Liver (tissue), 9 donors: Measurements from ENCODE around the gene DHCR7. TPM values are rescaled to one million over a fixed set of nuclear protein-coding genes. Genes with fewer than 3 reads are reported as not detected.
A peak's percentile ranks its signal among the peaks of the same experiment; 100 is the strongest.

ENCODE experiments used
- DNase-seq: peaks from one replicate; pipeline ENCODE4 v3.0.0-alpha.2; 2017; ENCODE audit warnings: low spot score
- H3K27ac ChIP-seq, 2 donors: one replicate each; pipeline ENCODE4 v1.7.0; 2013; ENCODE audit warnings: inconsistent platforms in 2 of 2, low read length in 2 of 2, control low read depth in 1 of 2, low read depth in 1 of 2, mild to moderate bottlenecking in 1 of 2
- H3K27me3 ChIP-seq, 4 donors: one replicate each; pipeline versions ENCODE4 v1.6.1 to v1.7.0; 2013; ENCODE audit warnings: low read length in 3 of 4, inconsistent platforms in 1 of 4, mild to moderate bottlenecking in 1 of 4, moderate library complexity in 1 of 4; ENCODE audit not compliant: control insufficient read depth in 4 of 4, insufficient read depth in 4 of 4
- H3K36me3 ChIP-seq, 4 donors: one replicate each; pipeline versions ENCODE4 v1.6.1 to v1.7.0; 2013; ENCODE audit warnings: low read length in 3 of 4, mild to moderate bottlenecking in 3 of 4, low read depth in 1 of 4, moderate library complexity in 1 of 4; ENCODE audit not compliant: control insufficient read depth in 4 of 4, insufficient read depth in 3 of 4
- H3K4me1 ChIP-seq, 4 donors: one replicate each; pipeline versions ENCODE4 v1.6.1 to v1.7.0; 2013; ENCODE audit warnings: low read length in 3 of 4, mild to moderate bottlenecking in 3 of 4, moderate library complexity in 1 of 4; ENCODE audit not compliant: control insufficient read depth in 4 of 4, insufficient read depth in 4 of 4
- H3K4me3 ChIP-seq, 3 donors: one replicate each; pipeline versions ENCODE4 v1.6.1 to v1.7.0; 2013; ENCODE audit warnings: low read length in 3 of 3, control low read depth in 1 of 3, low read depth in 1 of 3, mild to moderate bottlenecking in 1 of 3
- H3K9ac ChIP-seq, 2 donors: one replicate each; pipeline ENCODE4 v1.7.0; 2013; ENCODE audit warnings: low read length in 2 of 2, mild to moderate bottlenecking in 2 of 2, moderate library complexity in 2 of 2, control low read depth in 1 of 2, low read depth in 1 of 2
- H3K9me3 ChIP-seq, 4 donors: one replicate each; pipeline versions ENCODE4 v1.6.1 to v1.7.0; 2013; ENCODE audit warnings: low read length in 3 of 4; ENCODE audit not compliant: control insufficient read depth in 4 of 4
- EGR1 ChIP-seq, 2 donors: IDR thresholded peaks; 2 replicates each; pipeline ENCODE4 v1.6.1; 2016 to 2018; ENCODE audit warnings: antibody characterized with exemption in 2 of 2, low read depth in 2 of 2
- FOXA1 ChIP-seq: IDR thresholded peaks from 2 replicates; pipeline ENCODE4 v1.6.1; 2016; ENCODE audit warnings: antibody characterized with exemption
- FOXA2 ChIP-seq: IDR thresholded peaks from 2 replicates; pipeline ENCODE4 v1.6.1; 2016; ENCODE audit warnings: antibody characterized with exemption
- GABPA ChIP-seq, 2 donors: IDR thresholded peaks in 1 of 2; conservative IDR thresholded peaks in 1 of 2; 2 replicates each; pipeline ENCODE4 v1.6.1; 2016; ENCODE audit warnings: antibody characterized with exemption in 2 of 2, mild to moderate bottlenecking in 1 of 2, moderate library complexity in 1 of 2
- HNF4A ChIP-seq, 2 donors: conservative IDR thresholded peaks; 2 replicates each; pipeline ENCODE4 v1.6.1; 2016; ENCODE audit warnings: antibody characterized with exemption in 2 of 2, mild to moderate bottlenecking in 2 of 2
- HNF4G ChIP-seq: IDR thresholded peaks from 2 replicates; pipeline ENCODE4 v1.6.1; 2016; ENCODE audit warnings: antibody characterized with exemption
- JUND ChIP-seq, 2 donors: IDR thresholded peaks; 2 replicates each; pipeline ENCODE4 v1.6.1; 2016; ENCODE audit warnings: antibody characterized with exemption in 2 of 2
- NR2F2 ChIP-seq: IDR thresholded peaks from 2 replicates; pipeline ENCODE4 v1.6.1; 2016; ENCODE audit warnings: antibody characterized with exemption
- RAD21 ChIP-seq, 2 donors: IDR thresholded peaks; 2 replicates each; pipeline ENCODE4 v1.6.1; 2016; ENCODE audit warnings: antibody characterized with exemption in 2 of 2, mild to moderate bottlenecking in 2 of 2
- RXRA ChIP-seq, 2 donors: IDR thresholded peaks; 2 replicates each; pipeline ENCODE4 v1.6.1; 2017 to 2018; ENCODE audit warnings: antibody characterized with exemption in 2 of 2, mild to moderate bottlenecking in 1 of 2
- SP1 ChIP-seq: IDR thresholded peaks from 2 replicates; pipeline ENCODE4 v1.6.1; 2018; ENCODE audit warnings: antibody characterized with exemption, mild to moderate bottlenecking
- TAF1 ChIP-seq: conservative IDR thresholded peaks from 2 replicates; pipeline ENCODE4 v1.6.1; 2016; ENCODE audit warnings: antibody characterized with exemption, mild to moderate bottlenecking
- YY1 ChIP-seq: IDR thresholded peaks from 2 replicates; pipeline ENCODE4 v1.6.1; 2016; ENCODE audit warnings: antibody characterized with exemption, mild to moderate bottlenecking
- WGBS: extraction: QIAGEN DNeasy Blood & Tissue Kit; methylation state at CpG from one replicate; pipeline ENCODE4 v1.1.7; 2013; 5-methylcytosine and 5-hydroxymethylcytosine counted together
- polyA plus RNA-seq, 2 donors: library from polyadenylated mRNA; stranded (reverse) in 1 of 2; unstranded in 1 of 2; fragments of 200-250 nt in 1 of 2; fragments of >200 nt in 1 of 2; fragmentation: Nextera tagmentation in 1 of 2; extraction: Ambion mirVana in 1 of 2; gene quantifications; one replicate each; pipeline versions ENCODE4 v1.2.1 to v1.2.3, GENCODE V29; 2013 to 2015
- total RNA-seq, 2 donors: library from RNA; depleted of rRNA; stranded (reverse); fragments of >200 nt; gene quantifications; one replicate each; pipeline ENCODE4 v1.2.3, GENCODE V29; 2014
- TF ChIP-seq, protein P1 (sequence below): IDR thresholded peaks from 2 replicates; pipeline ENCODE4 v1.6.1; 2016; ENCODE audit warnings: antibody characterized with exemption
- TF ChIP-seq, protein P2 (sequence below): IDR thresholded peaks from 2 replicates; pipeline ENCODE4 v1.6.1; 2016; ENCODE audit warnings: antibody characterized with exemption
- TF ChIP-seq, protein P3 (sequence below): IDR thresholded peaks from 2 replicates; pipeline ENCODE4 v1.6.1; 2016; ENCODE audit warnings: antibody characterized with exemption
- TF ChIP-seq, protein P4 (sequence below): IDR thresholded peaks from 2 replicates; pipeline ENCODE4 v1.6.1; 2016; ENCODE audit warnings: antibody characterized with exemption, mild to moderate bottlenecking
- donor health status: healthy.
- donor health status: healthy.
- donor health status: healthy.
- donor health status: healthy.
- donor health status: healthy.

The DHCR7 gene
- total and polyA plus RNA-seq, 4 donors = 56.9 to 224 (median 172) TPM

DNA sequence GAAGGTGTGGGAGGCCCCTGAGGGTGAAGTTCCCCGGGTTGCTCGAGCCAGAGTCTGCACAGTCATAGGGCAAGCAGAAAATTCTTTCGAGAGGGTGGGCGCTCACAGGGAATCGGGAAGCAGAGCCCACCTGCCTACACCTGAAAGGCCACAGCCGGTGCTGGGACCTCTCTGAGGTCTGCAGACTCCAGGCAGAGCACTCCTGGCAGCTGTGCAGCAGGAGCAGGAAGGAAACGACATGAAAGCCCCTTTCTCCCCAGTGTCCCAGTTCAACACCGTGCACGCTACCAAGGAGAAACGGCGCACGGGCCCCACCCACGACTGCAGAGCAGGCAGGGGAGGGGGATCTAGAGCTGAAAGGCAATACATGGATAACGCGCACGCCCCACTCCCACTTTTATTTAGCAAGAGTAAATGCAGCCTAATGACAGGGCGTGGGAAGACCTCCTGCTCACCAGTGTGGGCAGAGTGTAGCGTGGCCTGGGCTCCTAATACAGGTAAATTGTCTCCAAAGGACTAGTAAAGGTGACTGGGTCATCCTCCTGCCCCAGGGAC lies 13.5 kb downstream of the DHCR7 start:
- Histone ChIP-seq H3K9me3 (no peaks in the 10 kb centered on the region), H3K27me3 (no peaks in the 10 kb centered on the region), H3K4me1 (peaks cover 2 to 48% (median 42%) of the 10 kb centered on the region in 4 donors), H3K36me3 (peaks cover 20 to 38% (median 29%) of the 10 kb centered on the region in 4 donors), H3K4me3 (no peak overlapping the region), H3K9ac (no peak overlapping the region), H3K27ac (peak overlapping the region in 1 of 2 donors; percentile 63)
- DNase-seq = no peak
- 88% methylated on average over 18 of the region's 18 CpGs for WGBS
- TF ChIP-seq EGR1 (IDR thresholded peaks at IDR 0.05; ENCODE audit: low read depth in 2 of 2) = no peak
- TF ChIP-seq YY1 = no peak
- TF ChIP-seq FOXA1 = no peak
- no peak for TF ChIP-seq HNF4G
- TF ChIP-seq, protein P1, sequence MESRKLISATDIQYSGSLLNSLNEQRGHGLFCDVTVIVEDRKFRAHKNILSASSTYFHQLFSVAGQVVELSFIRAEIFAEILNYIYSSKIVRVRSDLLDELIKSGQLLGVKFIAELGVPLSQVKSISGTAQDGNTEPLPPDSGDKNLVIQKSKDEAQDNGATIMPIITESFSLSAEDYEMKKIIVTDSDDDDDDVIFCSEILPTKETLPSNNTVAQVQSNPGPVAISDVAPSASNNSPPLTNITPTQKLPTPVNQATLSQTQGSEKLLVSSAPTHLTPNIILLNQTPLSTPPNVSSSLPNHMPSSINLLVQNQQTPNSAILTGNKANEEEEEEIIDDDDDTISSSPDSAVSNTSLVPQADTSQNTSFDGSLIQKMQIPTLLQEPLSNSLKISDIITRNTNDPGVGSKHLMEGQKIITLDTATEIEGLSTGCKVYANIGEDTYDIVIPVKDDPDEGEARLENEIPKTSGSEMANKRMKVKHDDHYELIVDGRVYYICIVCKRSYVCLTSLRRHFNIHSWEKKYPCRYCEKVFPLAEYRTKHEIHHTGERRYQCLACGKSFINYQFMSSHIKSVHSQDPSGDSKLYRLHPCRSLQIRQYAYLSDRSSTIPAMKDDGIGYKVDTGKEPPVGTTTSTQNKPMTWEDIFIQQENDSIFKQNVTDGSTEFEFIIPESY = no peak

DNA sequence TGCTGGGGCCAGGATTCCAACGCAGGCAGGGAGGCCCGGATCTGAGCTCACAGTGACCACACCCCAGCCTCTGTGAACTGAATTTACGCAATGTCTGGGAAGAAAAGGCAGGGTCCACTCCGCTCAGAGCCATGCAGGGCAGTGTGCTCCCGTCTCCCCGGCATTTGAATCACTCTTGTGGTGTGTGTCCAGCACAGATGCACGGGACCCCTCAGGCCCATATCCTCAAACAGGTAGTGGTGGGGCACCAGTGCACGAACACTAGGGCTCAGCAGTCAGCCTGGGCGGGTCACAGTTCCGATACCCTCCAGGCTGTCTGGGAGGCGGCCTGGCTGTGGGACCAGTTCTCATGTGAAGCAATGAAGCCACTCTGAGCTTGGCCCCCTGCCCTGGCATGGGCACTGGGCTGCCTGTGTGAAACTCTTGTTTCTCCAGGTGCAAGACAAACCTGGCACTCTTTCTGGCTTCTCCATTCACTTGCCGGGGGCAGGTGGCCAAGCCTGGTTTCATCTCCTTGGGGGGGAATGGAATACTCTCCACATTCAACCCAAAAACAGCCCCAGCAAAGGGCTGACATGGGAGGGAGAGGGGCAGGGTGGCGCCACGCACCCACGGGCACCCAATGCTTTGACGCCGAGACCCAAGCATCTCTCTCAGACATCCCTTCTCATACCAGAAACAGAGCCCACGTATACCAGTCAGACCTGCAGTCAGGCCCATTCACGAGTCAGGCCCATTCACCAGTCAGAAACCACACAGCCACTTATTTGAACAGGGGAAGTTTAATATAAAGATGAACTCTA lies 14.3 kb downstream of the DHCR7 start:
- DNase-seq = no peak
- peak overlapping the region; percentile 63 to 72 for H3K27ac ChIP-seq
- WGBS = 47% methylated on average over 19 of the region's 19 CpGs

DNA sequence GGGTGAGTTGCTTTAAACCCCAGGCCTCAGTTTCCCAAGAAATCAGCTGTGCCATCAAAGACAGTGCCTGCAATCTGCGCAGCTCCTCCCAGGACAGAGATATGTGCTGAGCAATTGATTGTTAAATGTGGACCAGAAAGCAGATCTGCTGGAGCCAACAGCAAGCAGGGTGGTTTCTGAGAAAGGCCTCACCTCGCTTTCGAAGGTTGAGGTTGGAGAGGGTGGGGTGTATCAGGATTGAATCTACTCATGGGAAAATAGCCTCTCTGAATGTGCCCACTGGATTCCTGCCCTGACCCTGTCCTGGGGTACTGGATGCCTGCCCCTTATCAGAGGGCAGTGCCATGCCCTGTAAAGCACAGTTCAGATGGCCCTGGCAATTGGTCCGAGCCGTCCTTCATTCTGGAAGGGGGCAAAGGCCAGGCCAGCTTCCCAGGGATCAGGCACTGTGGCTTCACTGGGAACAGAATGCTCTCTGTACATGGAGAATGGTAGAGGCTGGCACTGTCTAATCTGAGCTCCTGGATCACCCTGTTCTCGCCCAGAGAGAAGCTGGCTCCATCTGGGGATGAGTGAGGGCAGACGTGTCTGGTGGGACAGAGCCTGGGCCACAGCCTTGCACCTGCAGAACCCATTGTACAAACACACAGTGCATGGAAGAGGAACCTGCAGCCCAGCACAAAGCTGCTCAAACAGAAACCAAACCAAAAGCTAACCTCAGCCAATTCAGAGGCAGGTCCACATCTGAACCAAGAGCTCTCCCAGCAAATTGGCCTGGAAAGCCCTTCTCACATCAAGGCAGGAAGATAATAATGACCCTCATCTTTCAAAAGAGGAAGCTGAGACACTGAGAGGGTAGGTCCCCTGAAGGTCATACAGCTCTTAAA lies 15.2 kb downstream of the DHCR7 start:
- no peak for DNase-seq
- no peak overlapping the region for H3K4me3 ChIP-seq
- H3K27me3 ChIP-seq = no peaks in the 10 kb centered on the region
- WGBS = 37% methylated on average over 7 of the region's 7 CpGs
- H3K27ac ChIP-seq = peak overlapping the region; percentile 63 to 72
- H3K36me3 ChIP-seq = peaks cover 11 to 23% (median 18%) of the 10 kb centered on the region in 4 donors
- H3K9me3 ChIP-seq = no peaks in the 10 kb centered on the region
- H3K4me1 ChIP-seq = peaks cover 2 to 48% (median 42%) of the 10 kb centered on the region in 4 donors
- no peak overlapping the region for H3K9ac ChIP-seq
- TF ChIP-seq HNF4A (conservative IDR thresholded peaks at IDR 0.05) (peak; percentile 94 to 96), JUND (IDR thresholded peaks at IDR 0.05) (peak in 1 of 2 donors; percentile 67), NR2F2 (peak; percentile 72), SP1 (peak; percentile 87), RAD21 (IDR thresholded peaks at IDR 0.05) (peak in 1 of 2 donors; percentile 12), YY1 (peak; percentile 46), TAF1 (no peak), FOXA2 (peak; percentile 27), GABPA (IDR thresholded peaks at IDR 0.05 in 1 of 2, conservative IDR thresholded peaks at IDR 0.05 in 1 of 2) (peak in 1 of 2 donors; percentile 15), EGR1 (IDR thresholded peaks at IDR 0.05; ENCODE audit: low read depth in 2 of 2) (peak in 1 of 2 donors; percentile 27), RXRA (IDR thresholded peaks at IDR 0.05) (peak; percentile 85 to 96)
- TF ChIP-seq, protein P2, sequence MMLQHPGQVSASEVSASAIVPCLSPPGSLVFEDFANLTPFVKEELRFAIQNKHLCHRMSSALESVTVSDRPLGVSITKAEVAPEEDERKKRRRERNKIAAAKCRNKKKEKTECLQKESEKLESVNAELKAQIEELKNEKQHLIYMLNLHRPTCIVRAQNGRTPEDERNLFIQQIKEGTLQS = no peak
- TF ChIP-seq, protein P3, sequence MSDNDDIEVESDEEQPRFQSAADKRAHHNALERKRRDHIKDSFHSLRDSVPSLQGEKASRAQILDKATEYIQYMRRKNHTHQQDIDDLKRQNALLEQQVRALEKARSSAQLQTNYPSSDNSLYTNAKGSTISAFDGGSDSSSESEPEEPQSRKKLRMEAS = peak; percentile 75
- TF ChIP-seq, protein P4, sequence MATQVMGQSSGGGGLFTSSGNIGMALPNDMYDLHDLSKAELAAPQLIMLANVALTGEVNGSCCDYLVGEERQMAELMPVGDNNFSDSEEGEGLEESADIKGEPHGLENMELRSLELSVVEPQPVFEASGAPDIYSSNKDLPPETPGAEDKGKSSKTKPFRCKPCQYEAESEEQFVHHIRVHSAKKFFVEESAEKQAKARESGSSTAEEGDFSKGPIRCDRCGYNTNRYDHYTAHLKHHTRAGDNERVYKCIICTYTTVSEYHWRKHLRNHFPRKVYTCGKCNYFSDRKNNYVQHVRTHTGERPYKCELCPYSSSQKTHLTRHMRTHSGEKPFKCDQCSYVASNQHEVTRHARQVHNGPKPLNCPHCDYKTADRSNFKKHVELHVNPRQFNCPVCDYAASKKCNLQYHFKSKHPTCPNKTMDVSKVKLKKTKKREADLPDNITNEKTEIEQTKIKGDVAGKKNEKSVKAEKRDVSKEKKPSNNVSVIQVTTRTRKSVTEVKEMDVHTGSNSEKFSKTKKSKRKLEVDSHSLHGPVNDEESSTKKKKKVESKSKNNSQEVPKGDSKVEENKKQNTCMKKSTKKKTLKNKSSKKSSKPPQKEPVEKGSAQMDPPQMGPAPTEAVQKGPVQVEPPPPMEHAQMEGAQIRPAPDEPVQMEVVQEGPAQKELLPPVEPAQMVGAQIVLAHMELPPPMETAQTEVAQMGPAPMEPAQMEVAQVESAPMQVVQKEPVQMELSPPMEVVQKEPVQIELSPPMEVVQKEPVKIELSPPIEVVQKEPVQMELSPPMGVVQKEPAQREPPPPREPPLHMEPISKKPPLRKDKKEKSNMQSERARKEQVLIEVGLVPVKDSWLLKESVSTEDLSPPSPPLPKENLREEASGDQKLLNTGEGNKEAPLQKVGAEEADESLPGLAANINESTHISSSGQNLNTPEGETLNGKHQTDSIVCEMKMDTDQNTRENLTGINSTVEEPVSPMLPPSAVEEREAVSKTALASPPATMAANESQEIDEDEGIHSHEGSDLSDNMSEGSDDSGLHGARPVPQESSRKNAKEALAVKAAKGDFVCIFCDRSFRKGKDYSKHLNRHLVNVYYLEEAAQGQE = peak; percentile 43

More for the DNA sequence above, 14.3 kb downstream of the DHCR7 start:
- Histone ChIP-seq H3K9me3 (no peaks in the 10 kb centered on the region), H3K4me1 (peaks cover 2 to 48% (median 42%) of the 10 kb centered on the region in 4 donors), H3K4me3 (no peak overlapping the region), H3K27me3 (no peaks in the 10 kb centered on the region), H3K36me3 (peaks cover 19 to 31% (median 24%) of the 10 kb centered on the region in 4 donors), H3K9ac (no peak overlapping the region)
- TF ChIP-seq HNF4G (peak; percentile 36), RAD21 (IDR thresholded peaks at IDR 0.05) (peak in 1 of 2 donors; percentile 4), RXRA (IDR thresholded peaks at IDR 0.05) (peak in 1 of 2 donors; percentile 57), JUND (IDR thresholded peaks at IDR 0.05) (peak in 1 of 2 donors; percentile 20), EGR1 (IDR thresholded peaks at IDR 0.05; ENCODE audit: low read depth in 2 of 2) (no peak), HNF4A (conservative IDR thresholded peaks at IDR 0.05) (peak; percentile 39 to 76)
